HCT116 (cell line): ENCODE measurements around the gene LCLAT1. TPM values are rescaled to one million over a fixed set of nuclear protein-coding genes. Genes with fewer than 3 reads are reported as not detected.

ENCODE experiments used
- ATAC-seq: fragments of 200-7000 bp; cut with Tn5 transposase; 2 replicates; pipeline ENCODE4 v1.9.1; 2020; ENCODE audit warnings: mild to moderate bottlenecking, moderate library complexity
- BruUV-seq: library from RNA; stranded (reverse); fragments of 400-500 nt; replicated peaks from 2 replicates; lab custom pipeline; 2021; lab: Mats Ljungman, UMichigan
- CTCF ChIA-PET: fragments of 300-600 bp; sonication (Branson Sonifier 250); formaldehyde crosslinking; loops from one replicate; lab custom pipeline; 2021; ENCODE audit warnings: antibody characterized with exemption; lab: Charles Lee
- POLR2A ChIA-PET: fragments of 300-600, 350-600 bp; sonication (Branson Sonifier 250); formaldehyde crosslinking; loops from one replicate; lab custom pipeline; 2021; ENCODE audit warnings: antibody characterized with exemption; lab: Charles Lee
- RAD21 ChIA-PET, 2 experiments: fragments of 300-600 bp; sonication (Branson Sonifier 250); formaldehyde crosslinking; loops; one replicate each; lab custom pipeline; 2023; ENCODE audit warnings: low total read pairs in 2 of 2; ENCODE audit not compliant: uncharacterized antibody in 2 of 2, unreplicated experiment in 2 of 2, low non-redundant PET in 1 of 2; lab: Charles Lee
- DNase-seq: peaks from one replicate; pipeline ENCODE4 v3.0.0-alpha.2; 2010; ENCODE audit warnings: low read depth, low spot score
- H2AFZ ChIP-seq: fragments of 200-600 bp; shearing (Covaris generic), sonication (generic); 2 replicates; pipeline ENCODE4 v1.6.1; 2017; ENCODE audit warnings: low read depth, mixed run types, mixed read lengths, antibody characterized with exemption, low read length; ENCODE audit not compliant: poor library complexity, severe bottlenecking
- H3K27ac ChIP-seq: 2 replicates; pipeline ENCODE4 v1.5.1; 2012; ENCODE audit warnings: low read depth, low read length
- H3K27me3 ChIP-seq: fragments of 200-600 bp; sonication (generic); 2 replicates; pipeline ENCODE4 v1.6.1; 2016; ENCODE audit warnings: mixed run types, low read length, mixed read lengths; ENCODE audit not compliant: insufficient read depth
- H3K36me3 ChIP-seq, 2 experiments: fragments of 200-500 bp in 1 of 2; fragments of 200-600 bp in 1 of 2; sonication (Bioruptor generic) in 1 of 2; sonication (generic) in 1 of 2; 2 replicates each; pipeline versions ENCODE4 v1.5.1 to v1.6.1; 2014 to 2016; ENCODE audit warnings: low read length in 2 of 2, inconsistent platforms in 1 of 2, mixed read lengths in 1 of 2, mixed run types in 1 of 2; ENCODE audit not compliant: insufficient read depth in 2 of 2, control insufficient read depth in 1 of 2
- H3K4me1 ChIP-seq, 2 experiments: fragments of 200-600 bp in 1 of 2; sonication (generic) in 1 of 2; 2 replicates each; pipeline versions ENCODE4 v1.5.1 to v1.6.1; 2012 to 2017; ENCODE audit warnings: low read length in 2 of 2, inconsistent platforms in 1 of 2, mild to moderate bottlenecking in 1 of 2, mixed read lengths in 1 of 2, mixed run types in 1 of 2, moderate library complexity in 1 of 2; ENCODE audit not compliant: insufficient read depth in 2 of 2, control insufficient read depth in 1 of 2
- H3K4me2 ChIP-seq: fragments of 200-600 bp; sonication (generic); 2 replicates; pipeline ENCODE4 v1.6.1; 2017; ENCODE audit warnings: mixed run types, low read length, mixed read lengths
- H3K4me3 ChIP-seq, 2 experiments: fragments of 200-600 bp in 1 of 2; sonication (generic) in 1 of 2; replicated peaks in 1 of 2; 2 replicates each; pipeline ENCODE4 v1.5.1; 2011 to 2016; ENCODE audit warnings: low read length in 2 of 2, control low read depth in 1 of 2, low read depth in 1 of 2, mild to moderate bottlenecking in 1 of 2, mixed read lengths in 1 of 2, mixed run types in 1 of 2
- H3K79me2 ChIP-seq: fragments of 200-600 bp; sonication (generic); 2 replicates; pipeline ENCODE4 v1.6.1; 2017; ENCODE audit warnings: mild to moderate bottlenecking, mixed run types, low read length, moderate library complexity, mixed read lengths; ENCODE audit not compliant: insufficient read depth
- H3K9ac ChIP-seq: fragments of 200-600 bp; sonication (generic); 2 replicates; pipeline ENCODE4 v1.6.1; 2016; ENCODE audit warnings: low read length, mixed read lengths
- H3K9me2 ChIP-seq: fragments of 200-600 bp; sonication (generic), shearing (Covaris generic); 2 replicates; pipeline ENCODE4 v1.6.1; 2017; ENCODE audit warnings: mixed run types, mild to moderate bottlenecking, moderate library complexity; ENCODE audit not compliant: insufficient read depth
- H3K9me3 ChIP-seq, 2 experiments: fragments of 200-500 bp in 1 of 2; fragments of 200-600 bp in 1 of 2; sonication (Bioruptor generic) in 1 of 2; sonication (generic) in 1 of 2; 2 replicates each; pipeline ENCODE4 v1.6.1; 2014 to 2017; ENCODE audit warnings: low read length in 2 of 2, mixed read lengths in 2 of 2, inconsistent platforms in 1 of 2, low read depth in 1 of 2, mild to moderate bottlenecking in 1 of 2, mixed run types in 1 of 2, moderate library complexity in 1 of 2; ENCODE audit not compliant: control insufficient read depth in 1 of 2, insufficient read depth in 1 of 2
- H4K20me1 ChIP-seq: fragments of 200-600 bp; sonication (generic), shearing (Covaris generic); 2 replicates; pipeline ENCODE4 v1.6.1; 2017; ENCODE audit warnings: mixed run types, mild to moderate bottlenecking, moderate library complexity; ENCODE audit not compliant: insufficient read depth
- CEBPB ChIP-seq: IDR thresholded peaks from 2 replicates; pipeline ENCODE4 v1.6.1; 2012; ENCODE audit warnings: low read depth
- ELF1 ChIP-seq: IDR thresholded peaks from 2 replicates; pipeline ENCODE4 v1.6.1; 2012; ENCODE audit warnings: low read depth, borderline replicate concordance
- POLR2AphosphoS5 ChIP-seq: IDR thresholded peaks from 2 replicates; pipeline ENCODE4 v1.6.1; 2011; ENCODE audit warnings: mild to moderate bottlenecking, low read depth, low read length, moderate library complexity
- SIN3A ChIP-seq: IDR thresholded peaks from 2 replicates; pipeline ENCODE4 v1.6.1; 2012; ENCODE audit warnings: low read depth
- SP1 ChIP-seq: IDR thresholded peaks from 2 replicates; pipeline ENCODE4 v1.6.1; 2012; ENCODE audit warnings: low read depth
- SRF ChIP-seq: IDR thresholded peaks from 2 replicates; pipeline ENCODE4 v1.6.1; 2012; ENCODE audit warnings: low read depth
- TCF7L2 ChIP-seq: IDR thresholded peaks from 2 replicates; pipeline ENCODE4 v1.7.0; 2011; ENCODE audit warnings: borderline replicate concordance, inconsistent platforms; ENCODE audit not compliant: insufficient read depth, insufficient read length; ENCODE audit errors: extremely low read depth
- YY1 ChIP-seq: IDR thresholded peaks from 2 replicates; pipeline ENCODE4 v1.6.1; 2011; ENCODE audit warnings: low read length, low read depth, moderate library complexity, mild to moderate bottlenecking; ENCODE audit not compliant: insufficient replicate concordance; ENCODE audit errors: extremely low read depth
- ZNF274 ChIP-seq: fragments of 200-500 bp; sonication (Bioruptor generic); IDR thresholded peaks from 2 replicates; pipeline ENCODE4 v1.6.1; 2014; ENCODE audit warnings: mild to moderate bottlenecking, low read depth, low read length, inconsistent platforms
- intact Hi-C: fragments of 100-400 bp; cut with micrococcal nuclease; formaldehyde crosslinking; loops from 2 replicates; pipeline ENCODE4 v1.10.0; 2022
- total RNA-seq: library from RNA; stranded (reverse); gene quantifications from one replicate; pipeline ENCODE4 v1.2.1, GENCODE V29; 2021; ENCODE audit not compliant: unreplicated experiment
- TF ChIP-seq, protein P1 (sequence below): IDR thresholded peaks from 2 replicates; pipeline ENCODE4 v1.6.1; 2012; ENCODE audit warnings: low read depth
- TF ChIP-seq, protein P2 (sequence below): IDR thresholded peaks from 2 replicates; pipeline ENCODE4 v1.6.1; 2012

Gene LCLAT1
- total RNA-seq, 1 experiment from 2014 or later = 36.2 TPM

DNA sequence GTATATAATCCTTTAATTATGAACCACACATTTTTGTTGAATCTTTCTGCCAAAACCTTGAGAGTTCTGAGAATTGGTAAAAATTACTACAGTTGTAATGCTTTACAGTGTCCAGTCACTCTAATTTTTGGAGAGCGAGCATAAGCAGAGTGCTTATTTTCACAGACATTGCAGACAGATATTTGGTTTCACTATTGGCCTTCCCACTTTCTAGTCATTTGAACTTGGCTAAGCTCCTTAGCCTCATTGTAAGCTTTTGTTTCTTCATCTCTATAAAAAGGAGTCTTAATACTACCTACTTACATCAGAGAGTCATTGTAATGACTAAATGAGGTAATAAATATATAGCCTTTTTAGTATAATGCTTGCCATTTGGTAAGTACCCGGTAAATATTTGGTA, 80.4 kb downstream of the LCLAT1 start:
- no peaks in the 10 kb centered on the region for H3K36me3 ChIP-seq
- H3K4me1 ChIP-seq = no peaks in the 10 kb centered on the region
- no peak overlapping the region for H3K27ac ChIP-seq
- H3K9me2 ChIP-seq = no peaks in the 10 kb centered on the region
- no peak overlapping the region for H2AFZ ChIP-seq
- CTCF ChIA-PET = no interaction called here
- no peak overlapping the region for H3K9ac ChIP-seq
- TF ChIP-seq, protein P1, sequence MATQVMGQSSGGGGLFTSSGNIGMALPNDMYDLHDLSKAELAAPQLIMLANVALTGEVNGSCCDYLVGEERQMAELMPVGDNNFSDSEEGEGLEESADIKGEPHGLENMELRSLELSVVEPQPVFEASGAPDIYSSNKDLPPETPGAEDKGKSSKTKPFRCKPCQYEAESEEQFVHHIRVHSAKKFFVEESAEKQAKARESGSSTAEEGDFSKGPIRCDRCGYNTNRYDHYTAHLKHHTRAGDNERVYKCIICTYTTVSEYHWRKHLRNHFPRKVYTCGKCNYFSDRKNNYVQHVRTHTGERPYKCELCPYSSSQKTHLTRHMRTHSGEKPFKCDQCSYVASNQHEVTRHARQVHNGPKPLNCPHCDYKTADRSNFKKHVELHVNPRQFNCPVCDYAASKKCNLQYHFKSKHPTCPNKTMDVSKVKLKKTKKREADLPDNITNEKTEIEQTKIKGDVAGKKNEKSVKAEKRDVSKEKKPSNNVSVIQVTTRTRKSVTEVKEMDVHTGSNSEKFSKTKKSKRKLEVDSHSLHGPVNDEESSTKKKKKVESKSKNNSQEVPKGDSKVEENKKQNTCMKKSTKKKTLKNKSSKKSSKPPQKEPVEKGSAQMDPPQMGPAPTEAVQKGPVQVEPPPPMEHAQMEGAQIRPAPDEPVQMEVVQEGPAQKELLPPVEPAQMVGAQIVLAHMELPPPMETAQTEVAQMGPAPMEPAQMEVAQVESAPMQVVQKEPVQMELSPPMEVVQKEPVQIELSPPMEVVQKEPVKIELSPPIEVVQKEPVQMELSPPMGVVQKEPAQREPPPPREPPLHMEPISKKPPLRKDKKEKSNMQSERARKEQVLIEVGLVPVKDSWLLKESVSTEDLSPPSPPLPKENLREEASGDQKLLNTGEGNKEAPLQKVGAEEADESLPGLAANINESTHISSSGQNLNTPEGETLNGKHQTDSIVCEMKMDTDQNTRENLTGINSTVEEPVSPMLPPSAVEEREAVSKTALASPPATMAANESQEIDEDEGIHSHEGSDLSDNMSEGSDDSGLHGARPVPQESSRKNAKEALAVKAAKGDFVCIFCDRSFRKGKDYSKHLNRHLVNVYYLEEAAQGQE = no peak
- TF ChIP-seq SIN3A (no peak), SRF (no peak), ELF1 (no peak), YY1 (no peak), CEBPB (no peak), ZNF274 (no peak), SP1 (no peak), POLR2AphosphoS5 (no peak), TCF7L2 (no peak)
- TF ChIP-seq, protein P2, sequence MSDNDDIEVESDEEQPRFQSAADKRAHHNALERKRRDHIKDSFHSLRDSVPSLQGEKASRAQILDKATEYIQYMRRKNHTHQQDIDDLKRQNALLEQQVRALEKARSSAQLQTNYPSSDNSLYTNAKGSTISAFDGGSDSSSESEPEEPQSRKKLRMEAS = no peak
- no TSS peak for BruUV-seq
- ATAC-seq (no peak), DNase-seq (no peak)
- no peaks in the 10 kb centered on the region for H3K9me3 ChIP-seq
- intact Hi-C loops = no loop called here
- no peaks in the 10 kb centered on the region for H3K27me3 ChIP-seq
- RAD21 ChIA-PET = no interaction called here
- H3K4me3 ChIP-seq = no peak overlapping the region
- no peak overlapping the region for H3K4me2 ChIP-seq
- H3K79me2 ChIP-seq = peaks cover 8% of the 10 kb centered on the region
- POLR2A ChIA-PET = no interaction called here
- peaks cover 3% of the 10 kb centered on the region; the same call in 1 of the 2 replicates for H4K20me1 ChIP-seq
